RWPE1 (cell line): ENCODE measurements around the gene MRPS26.

Source experiments
- CTCF ChIA-PET: fragments of 350-600 bp; sonication (Branson Sonifier 250); formaldehyde crosslinking; extraction: SDS; loops from one replicate; lab custom pipeline; 2021; lab: Yijun Ruan, JAX
- POLR2A ChIA-PET: fragments of 400-600 bp; formaldehyde crosslinking; extraction: SDS; loops from one replicate; lab custom pipeline; 2020; ENCODE audit warnings: antibody characterized with exemption; ENCODE audit not compliant: low non-redundant PET; lab: Yijun Ruan, JAX
- DNase-seq: peaks from one replicate; pipeline ENCODE4 v3.0.0; 2012; ENCODE audit warnings: low spot score
- H3K27ac ChIP-seq: fragments of 450-650 bp; 2 replicates; pipeline ENCODE4 v1.5.1; 2017
- CTCF ChIP-seq: fragments of 450-650 bp; conservative IDR thresholded peaks from 2 replicates; pipeline ENCODE4 v1.5.1; 2017; ENCODE audit warnings: low read depth, mild to moderate bottlenecking

MRPS26 gene

GRCh38 chr20:3027987-3028386 lies 17.9 kb upstream of the MRPS26 start:
- no peak for DNase-seq
- no peak overlapping the region for H3K27ac ChIP-seq
- no peak for TF ChIP-seq CTCF
- CTCF ChIA-PET: no interaction called here
- POLR2A ChIA-PET: no interaction called here

DNA sequence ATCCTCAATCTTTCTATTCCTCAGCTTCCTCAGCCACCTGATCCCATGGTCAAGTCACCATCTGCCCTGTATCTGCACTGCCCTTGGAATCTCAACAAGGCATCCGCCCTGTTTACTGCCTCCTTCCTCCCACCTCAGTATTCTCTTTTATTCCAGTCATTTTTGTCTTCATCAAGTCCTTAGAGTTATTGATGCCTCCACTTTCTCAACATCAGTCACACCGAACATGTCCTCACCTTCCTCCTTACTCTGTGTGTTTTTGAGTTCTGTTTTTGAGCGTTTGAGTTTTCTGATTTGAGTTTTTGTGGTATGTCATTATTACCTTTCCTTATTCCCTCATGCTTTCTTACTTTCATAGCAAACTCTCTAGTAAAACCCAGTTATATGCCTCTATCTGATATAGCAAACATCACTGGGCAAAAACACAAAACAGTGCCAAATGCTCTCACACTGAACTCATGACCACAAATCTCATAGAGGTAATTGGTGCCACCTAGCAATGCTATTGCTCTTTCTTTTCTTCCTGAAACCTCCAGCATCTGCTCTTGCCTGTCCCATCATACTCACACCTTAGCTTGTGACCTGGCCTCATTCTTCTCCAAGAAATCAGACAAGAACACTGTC lies 14.2 kb upstream of the MRPS26 start:
- TF ChIP-seq CTCF: no peak
- ChIA-PET CTCF (no interaction called here), POLR2A (no interaction called here)
- no peak for DNase-seq
- H3K27ac ChIP-seq: no peak overlapping the region

DNA sequence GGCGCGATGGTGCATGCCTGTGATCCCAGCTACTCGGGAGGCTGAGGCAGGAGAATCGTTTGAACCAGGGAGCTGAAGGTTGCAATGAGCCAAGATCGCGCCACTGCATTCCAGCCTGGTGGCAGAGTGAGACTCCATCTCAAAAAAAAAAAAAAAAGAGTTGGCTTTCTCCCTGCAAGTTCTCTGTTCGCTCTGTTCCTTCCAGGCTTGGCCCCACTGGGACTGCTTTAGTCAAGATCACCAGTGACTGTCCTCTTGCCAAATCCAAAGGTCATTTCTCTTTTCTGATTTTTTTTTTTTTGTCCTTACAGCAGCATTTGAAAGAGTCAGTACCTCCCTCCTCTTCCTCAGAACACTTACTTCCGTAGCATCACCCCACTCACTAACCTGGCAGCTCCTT lies 13.2 kb upstream of the MRPS26 start:
- CTCF ChIA-PET: no interaction called here
- DNase-seq: no peak
- H3K27ac ChIP-seq: no peak overlapping the region
- POLR2A ChIA-PET: no interaction called here
- no peak for TF ChIP-seq CTCF

- ChIA-PET POLR2A (no interaction called here), CTCF (no interaction called here)
These were observed 8.2 kb upstream of the MRPS26 start for GRCh38 chr20:3037654-3038053.

DNA sequence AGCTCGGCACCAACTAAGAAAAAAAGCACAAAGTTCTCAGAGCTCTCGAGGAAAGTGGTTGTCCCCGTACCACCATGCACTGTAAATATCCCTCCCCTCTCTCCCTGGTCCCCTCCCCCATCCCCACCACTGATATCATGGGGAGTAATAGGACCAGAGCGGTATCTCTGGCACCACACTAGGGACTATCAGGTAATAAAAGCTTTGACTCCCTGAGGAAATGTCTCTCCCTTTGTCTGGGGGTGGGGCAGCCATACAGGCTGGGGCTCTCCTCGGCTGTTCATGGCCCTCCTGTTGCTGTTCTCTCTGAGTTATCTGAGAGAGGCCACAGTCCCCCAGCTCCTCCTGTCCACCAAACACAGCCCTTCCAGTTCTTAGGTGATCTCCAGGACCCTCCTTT lies 7.4 kb upstream of the MRPS26 start:
- ChIA-PET POLR2A (interaction anchor here (0.7 kb wide), 1 partner anchor 183 kb away, joined by 3 read pairs; no protein-coding TSS in a partner anchor), CTCF (interaction anchor here (0.8 kb wide), 1 partner anchor 15 kb away, joined by 5 read pairs; no protein-coding TSS in a partner anchor)
- H3K27ac ChIP-seq: no peak overlapping the region
- TF ChIP-seq CTCF: no peak
- DNase-seq: no peak

More at GRCh38 chr20:3037654-3038053, 8.2 kb upstream of the MRPS26 start:
- no peak for DNase-seq
- no peak for TF ChIP-seq CTCF
- peak overlapping the region; percentile 2; the same call in 1 of the 2 replicates for H3K27ac ChIP-seq

DNA sequence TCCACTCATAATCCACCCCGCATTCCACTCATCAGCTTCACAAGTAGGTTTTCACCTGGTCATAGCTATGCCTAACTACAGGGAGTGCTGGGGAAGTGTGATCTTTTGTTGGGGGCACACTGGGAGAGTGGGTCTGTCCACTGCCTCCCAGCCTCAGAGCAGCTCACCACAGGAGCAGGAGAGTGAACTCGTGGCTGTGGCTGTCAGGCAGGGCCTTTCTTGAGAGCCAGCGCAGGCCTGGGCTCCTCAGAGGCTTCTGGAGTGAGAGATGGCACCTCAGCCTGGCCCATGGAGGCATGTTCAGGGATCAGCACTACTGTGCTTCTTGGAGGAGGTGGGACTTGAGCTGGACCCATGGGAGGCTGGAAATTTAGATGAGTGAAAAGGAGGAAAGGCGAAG lies 6.4 kb upstream of the MRPS26 start:
- no peak for DNase-seq
- POLR2A ChIA-PET: no interaction called here
- TF ChIP-seq CTCF: no peak
- H3K27ac ChIP-seq: peak overlapping the region; percentile 32
- CTCF ChIA-PET: interaction anchor here (0.6 to 0.8 kb wide), 2 partner anchors 14 to 164 kb away, joined by 4 to 5 read pairs; no protein-coding TSS in a partner anchor
